ENCODE measurements around the gene MYO7B.

- TF ChIP-seq EZH2 (IDR thresholded peaks at IDR 0.05; ENCODE audit: borderline replicate concordance, low read length), result no peak
- TF ChIP-seq CTCF (IDR thresholded peaks at IDR 0.05; ENCODE audit: low read length), result no peak
Measured at GRCh38 chr2:127568128-127568527, 32.6 kb downstream of the MYO7B start.

Data from OCI-LY1 (cell line).